Measurements from ENCODE around the gene NOD2. TPM values are rescaled to one million over a fixed set of nuclear protein-coding genes. Genes with fewer than 3 reads are reported as not detected.
A peak's percentile ranks its signal among the peaks of the same experiment; 100 is the strongest.

Gene NOD2
- not detected for total RNA-seq (2021; ENCODE audit: unreplicated experiment)
- polyA plus RNA-seq (2012; ENCODE audit: insufficient read length) = 0.13 TPM
- Bru-seq, nascent RNA = percentile 10 among the genes with signal in this experiment
- BruChase-seq, experiment 1, labeled RNA remaining after a 2-hour chase = percentile 9 among the genes with signal in this experiment
- percentile 10 among the genes with signal in this experiment for BruChase-seq, experiment 2, labeled RNA remaining after a 6-hour chase
- long read RNA-seq = 0 reads

DNA sequence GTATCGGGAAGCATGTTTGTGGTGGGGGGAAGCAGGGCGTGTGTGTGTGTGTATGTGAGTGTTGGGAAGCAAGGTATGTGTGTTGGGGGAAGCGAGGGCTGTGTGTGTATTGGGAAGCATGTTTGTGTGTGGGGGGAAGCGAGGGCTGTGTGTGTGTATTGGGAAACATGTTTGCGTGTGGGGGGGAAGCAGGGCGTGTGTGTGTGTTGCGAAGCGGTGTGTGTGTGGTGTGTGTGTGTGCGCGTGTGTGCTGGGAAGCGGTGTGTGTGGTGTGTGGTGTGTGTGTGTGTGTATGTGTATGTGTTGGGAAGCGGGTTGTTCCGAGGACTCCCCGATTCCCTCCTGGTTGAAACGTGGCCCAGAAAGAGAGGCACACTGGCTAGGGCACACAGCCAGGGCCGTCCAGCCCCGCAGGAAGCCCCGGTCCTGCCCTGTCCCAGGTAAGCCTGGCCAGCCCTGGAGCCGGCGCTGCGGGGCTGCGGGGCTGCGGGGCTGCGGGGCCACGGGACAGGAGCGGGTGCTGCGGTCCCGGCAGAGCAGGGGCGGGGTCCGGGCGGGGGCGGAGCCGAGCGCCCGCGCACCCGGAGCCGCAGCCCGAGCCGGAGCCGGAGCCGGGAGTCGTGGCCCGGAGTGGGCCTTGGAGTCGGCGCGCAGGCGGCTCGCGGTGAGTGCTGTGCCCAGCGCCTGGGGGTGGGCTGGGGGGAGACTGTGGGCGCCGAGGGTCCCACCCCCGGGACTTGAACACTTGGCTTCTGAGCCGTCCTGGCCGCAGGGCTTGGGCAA, at the start of gene NOD2:
Gene NOD2, plus strand, starts transcription at position 608 of the 783 bp plus-strand sequence. CDS start 5,890 bp downstream, outside the sequence.
- CTCF ChIA-PET = no interaction called here
- BruUV-seq (replicated peaks) = no TSS peak
- H3K4me1 ChIP-seq (ENCODE audit: control insufficient read depth, insufficient read depth, low read length) = no peaks in the 10 kb centered on the region

DNA sequence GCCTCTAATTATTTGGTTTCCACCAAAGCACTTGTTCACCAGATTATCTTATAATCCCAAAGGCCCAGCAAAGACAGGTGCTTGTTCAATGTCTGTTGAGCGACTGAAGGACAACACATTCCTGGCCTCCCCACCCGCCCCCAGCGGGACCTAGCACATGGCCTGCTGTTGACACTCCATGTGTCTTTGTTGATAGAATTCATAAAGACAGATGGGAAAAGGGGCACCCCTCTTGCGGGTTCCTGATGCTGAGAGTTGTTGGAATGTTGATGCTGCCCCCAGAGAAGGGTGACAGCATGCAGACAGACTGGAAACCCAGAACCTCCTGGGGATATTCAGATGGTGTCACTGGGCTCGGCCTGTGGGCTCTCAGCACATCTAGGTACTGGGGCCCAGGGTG, 49.2 kb upstream of the NOD2 start:
- ChIA-PET POLR2A (no interaction called here), CTCF (no interaction called here)
- no peak for TF ChIP-seq TCF7L2 (IDR thresholded peaks at IDR 0.05; ENCODE audit: low read depth, low read length)
- TF ChIP-seq, protein P1, sequence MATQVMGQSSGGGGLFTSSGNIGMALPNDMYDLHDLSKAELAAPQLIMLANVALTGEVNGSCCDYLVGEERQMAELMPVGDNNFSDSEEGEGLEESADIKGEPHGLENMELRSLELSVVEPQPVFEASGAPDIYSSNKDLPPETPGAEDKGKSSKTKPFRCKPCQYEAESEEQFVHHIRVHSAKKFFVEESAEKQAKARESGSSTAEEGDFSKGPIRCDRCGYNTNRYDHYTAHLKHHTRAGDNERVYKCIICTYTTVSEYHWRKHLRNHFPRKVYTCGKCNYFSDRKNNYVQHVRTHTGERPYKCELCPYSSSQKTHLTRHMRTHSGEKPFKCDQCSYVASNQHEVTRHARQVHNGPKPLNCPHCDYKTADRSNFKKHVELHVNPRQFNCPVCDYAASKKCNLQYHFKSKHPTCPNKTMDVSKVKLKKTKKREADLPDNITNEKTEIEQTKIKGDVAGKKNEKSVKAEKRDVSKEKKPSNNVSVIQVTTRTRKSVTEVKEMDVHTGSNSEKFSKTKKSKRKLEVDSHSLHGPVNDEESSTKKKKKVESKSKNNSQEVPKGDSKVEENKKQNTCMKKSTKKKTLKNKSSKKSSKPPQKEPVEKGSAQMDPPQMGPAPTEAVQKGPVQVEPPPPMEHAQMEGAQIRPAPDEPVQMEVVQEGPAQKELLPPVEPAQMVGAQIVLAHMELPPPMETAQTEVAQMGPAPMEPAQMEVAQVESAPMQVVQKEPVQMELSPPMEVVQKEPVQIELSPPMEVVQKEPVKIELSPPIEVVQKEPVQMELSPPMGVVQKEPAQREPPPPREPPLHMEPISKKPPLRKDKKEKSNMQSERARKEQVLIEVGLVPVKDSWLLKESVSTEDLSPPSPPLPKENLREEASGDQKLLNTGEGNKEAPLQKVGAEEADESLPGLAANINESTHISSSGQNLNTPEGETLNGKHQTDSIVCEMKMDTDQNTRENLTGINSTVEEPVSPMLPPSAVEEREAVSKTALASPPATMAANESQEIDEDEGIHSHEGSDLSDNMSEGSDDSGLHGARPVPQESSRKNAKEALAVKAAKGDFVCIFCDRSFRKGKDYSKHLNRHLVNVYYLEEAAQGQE (IDR thresholded peaks at IDR 0.05; ENCODE audit: insufficient read depth in 1 of 2, low read depth in 2 of 2, low read length in 1 of 2) = no peak
- TF ChIP-seq POLR2AphosphoS5 (IDR thresholded peaks at IDR 0.05; ENCODE audit: low read depth, low read length) = no peak
- TF ChIP-seq, protein P2, sequence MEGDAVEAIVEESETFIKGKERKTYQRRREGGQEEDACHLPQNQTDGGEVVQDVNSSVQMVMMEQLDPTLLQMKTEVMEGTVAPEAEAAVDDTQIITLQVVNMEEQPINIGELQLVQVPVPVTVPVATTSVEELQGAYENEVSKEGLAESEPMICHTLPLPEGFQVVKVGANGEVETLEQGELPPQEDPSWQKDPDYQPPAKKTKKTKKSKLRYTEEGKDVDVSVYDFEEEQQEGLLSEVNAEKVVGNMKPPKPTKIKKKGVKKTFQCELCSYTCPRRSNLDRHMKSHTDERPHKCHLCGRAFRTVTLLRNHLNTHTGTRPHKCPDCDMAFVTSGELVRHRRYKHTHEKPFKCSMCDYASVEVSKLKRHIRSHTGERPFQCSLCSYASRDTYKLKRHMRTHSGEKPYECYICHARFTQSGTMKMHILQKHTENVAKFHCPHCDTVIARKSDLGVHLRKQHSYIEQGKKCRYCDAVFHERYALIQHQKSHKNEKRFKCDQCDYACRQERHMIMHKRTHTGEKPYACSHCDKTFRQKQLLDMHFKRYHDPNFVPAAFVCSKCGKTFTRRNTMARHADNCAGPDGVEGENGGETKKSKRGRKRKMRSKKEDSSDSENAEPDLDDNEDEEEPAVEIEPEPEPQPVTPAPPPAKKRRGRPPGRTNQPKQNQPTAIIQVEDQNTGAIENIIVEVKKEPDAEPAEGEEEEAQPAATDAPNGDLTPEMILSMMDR (IDR thresholded peaks at IDR 0.05) = no peak
- no peak for TF ChIP-seq SIN3A (IDR thresholded peaks at IDR 0.05; ENCODE audit: borderline replicate concordance, insufficient read depth, low read depth, low read length)
- Histone ChIP-seq H3K4me3 (ENCODE audit: low read depth in 2 of 2, low read length in 2 of 2) (no peak overlapping the region), H3K36me3 (ENCODE audit: control insufficient read depth, insufficient read depth, low read length) (no peaks in the 10 kb centered on the region), H3K27ac (ENCODE audit: low read length) (no peak overlapping the region), H3K4me1 (ENCODE audit: control insufficient read depth, insufficient read depth, low read length) (no peaks in the 10 kb centered on the region), H3K27me3 (ENCODE audit: control insufficient read depth, insufficient read depth, low read length) (peaks cover 2% of the 10 kb centered on the region), H3K9me3 (ENCODE audit: control insufficient read depth, insufficient read depth, low read depth, low read length) (no peaks in the 10 kb centered on the region)
- no TSS peak for BruUV-seq (replicated peaks)
- no peak for DNase-seq (ENCODE audit: low read depth, low spot score)
- no peak for ATAC-seq
- in situ Hi-C loops (cut with HindIII; ENCODE audit: low pct_unique_long_range_greater_than_20kb, low sequenced_read_pairs) (no loop called here), intact Hi-C loops (cut with micrococcal nuclease; ENCODE audit: unreplicated experiment) (no loop called here)

More for the DNA sequence above, at the start of gene NOD2:
- intact Hi-C loops (cut with micrococcal nuclease; ENCODE audit: unreplicated experiment) = no loop called here
- peak; percentile 79 for ATAC-seq
- TF ChIP-seq, protein P2 (IDR thresholded peaks at IDR 0.05) = no peak
- no peak for TF ChIP-seq SIN3A (IDR thresholded peaks at IDR 0.05; ENCODE audit: borderline replicate concordance, insufficient read depth, low read depth, low read length)
- no peak for TF ChIP-seq POLR2AphosphoS5 (IDR thresholded peaks at IDR 0.05; ENCODE audit: low read depth, low read length)
- in situ Hi-C loops (cut with HindIII; ENCODE audit: low pct_unique_long_range_greater_than_20kb, low sequenced_read_pairs) = no loop called here
- DNase-seq (ENCODE audit: low read depth, low spot score) = no peak
- POLR2A ChIA-PET = no interaction called here
- Histone ChIP-seq H3K4me3 (ENCODE audit: low read depth in 2 of 2, low read length in 2 of 2) (peak within 1 kb of the TSS; percentile 21 to 43), H3K36me3 (ENCODE audit: control insufficient read depth, insufficient read depth, low read length) (no peaks in the 10 kb centered on the region), H3K27me3 (ENCODE audit: control insufficient read depth, insufficient read depth, low read length) (no peaks in the 10 kb centered on the region), H3K9me3 (ENCODE audit: control insufficient read depth, insufficient read depth, low read depth, low read length) (no peaks in the 10 kb centered on the region), H3K27ac (ENCODE audit: low read length) (no peak within 1 kb of the TSS)

Data from Panc1 (cell line).